SJSA1 (cell line): Measurements from ENCODE around the gene APCDD1L. TPM values are rescaled to one million over a fixed set of nuclear protein-coding genes. Genes with fewer than 3 reads are reported as not detected.

Experiments used
- DNase-seq, 2 experiments: peaks; one replicate each; pipeline ENCODE4 v3.0.0-alpha.2; 2015 to 2020; ENCODE audit warnings: low spot score in 2 of 2, low read depth in 1 of 2
- H3K27ac ChIP-seq: fragments of 250-450 bp; sonication (Bioruptor Pico); 2 replicates; pipeline ENCODE4 v1.5.1; 2020; ENCODE audit warnings: mild to moderate bottlenecking, moderate library complexity
- H3K27me3 ChIP-seq: fragments of 250-450 bp; sonication (Bioruptor Pico); replicated peaks from 2 replicates; pipeline ENCODE4 v1.5.1; 2020; ENCODE audit warnings: mild to moderate bottlenecking, moderate library complexity
- H3K36me3 ChIP-seq: fragments of 250-450 bp; sonication (Bioruptor Pico); 2 replicates; pipeline ENCODE4 v1.5.1; 2020; ENCODE audit warnings: mild to moderate bottlenecking
- H3K4me1 ChIP-seq: fragments of 250-450 bp; sonication (Bioruptor Pico); replicated peaks from 2 replicates; pipeline ENCODE4 v1.6.1; 2021; ENCODE audit warnings: mild to moderate bottlenecking
- H3K4me3 ChIP-seq: fragments of 250-450 bp; sonication (Bioruptor Pico); 2 replicates; pipeline ENCODE4 v1.5.1; 2020; ENCODE audit warnings: mild to moderate bottlenecking
- H3K9me3 ChIP-seq: fragments of 250-450 bp; sonication (Bioruptor Pico); replicated peaks from 2 replicates; pipeline ENCODE4 v1.5.1; 2020; ENCODE audit warnings: mild to moderate bottlenecking
- total RNA-seq: library from RNA; depleted of rRNA; stranded (reverse); fragments of >200 nt; shearing (Covaris generic); gene quantifications from 2 replicates; pipeline ENCODE4 v1.2.3, GENCODE V29; 2014

Gene APCDD1L
- total RNA-seq, 1 experiment from 2014 or later, result 0.24 TPM

GRCh38 chr20:58497724-58498469, 17.3 kb downstream of the APCDD1L start:
- Histone ChIP-seq H3K27ac (no peak overlapping the region), H3K4me1 (no peaks in the 10 kb centered on the region), H3K4me3 (no peak overlapping the region), H3K27me3 (no peaks in the 10 kb centered on the region), H3K9me3 (peaks cover 2% of the 10 kb centered on the region; the same call in 1 of the 2 replicates), H3K36me3 (no peaks in the 10 kb centered on the region)
- no peak for DNase-seq

GRCh38 chr20:58497076-58497641, 18.0 kb downstream of the APCDD1L start:
- H3K27ac ChIP-seq, result no peak overlapping the region
- no peak overlapping the region for H3K4me3 ChIP-seq
- DNase-seq, result no peak
- H3K9me3 ChIP-seq, result peaks cover 2% of the 10 kb centered on the region; the same call in 1 of the 2 replicates
- H3K27me3 ChIP-seq, result no peaks in the 10 kb centered on the region
- H3K36me3 ChIP-seq, result no peaks in the 10 kb centered on the region
- no peaks in the 10 kb centered on the region for H3K4me1 ChIP-seq

GRCh38 chr20:58496429-58496769, 18.8 kb downstream of the APCDD1L start:
- Histone ChIP-seq H3K4me3 (no peak overlapping the region), H3K4me1 (no peaks in the 10 kb centered on the region; the same call in 1 of the 2 replicates)

GRCh38 chr20:58495623-58496428, 19.4 kb downstream of the APCDD1L start:
- Histone ChIP-seq H3K27me3 (no peaks in the 10 kb centered on the region), H3K27ac (no peak overlapping the region), H3K36me3 (no peaks in the 10 kb centered on the region), H3K9me3 (no peaks in the 10 kb centered on the region), H3K4me1 (no peaks in the 10 kb centered on the region; the same call in 1 of the 2 replicates), H3K4me3 (no peak overlapping the region)
- no peak for DNase-seq

More at GRCh38 chr20:58496429-58496769, 18.8 kb downstream of the APCDD1L start:
- no peaks in the 10 kb centered on the region for H3K36me3 ChIP-seq
- H3K9me3 ChIP-seq, result peaks cover 2% of the 10 kb centered on the region; the same call in 1 of the 2 replicates
- H3K27me3 ChIP-seq, result no peaks in the 10 kb centered on the region
- DNase-seq, result no peak
- no peak overlapping the region for H3K27ac ChIP-seq

- DNase-seq, result no peak
- H3K4me1 ChIP-seq, result no peaks in the 10 kb centered on the region; the same call in 1 of the 2 replicates
- H3K27ac ChIP-seq, result no peak overlapping the region
- no peaks in the 10 kb centered on the region for H3K9me3 ChIP-seq
- no peaks in the 10 kb centered on the region for H3K36me3 ChIP-seq
- H3K4me3 ChIP-seq, result no peak overlapping the region
- H3K27me3 ChIP-seq, result no peaks in the 10 kb centered on the region
Observed at GRCh38 chr20:58494923-58495622, 20.1 kb downstream of the APCDD1L start.

- no peak for DNase-seq
- H3K36me3 ChIP-seq, result no peaks in the 10 kb centered on the region
- H3K4me1 ChIP-seq, result no peaks in the 10 kb centered on the region; the same call in 1 of the 2 replicates
- H3K4me3 ChIP-seq, result no peak overlapping the region
- H3K27ac ChIP-seq, result no peak overlapping the region
- H3K27me3 ChIP-seq, result no peaks in the 10 kb centered on the region
- no peaks in the 10 kb centered on the region for H3K9me3 ChIP-seq
Observed at GRCh38 chr20:58492795-58493524, 22.2 kb downstream of the APCDD1L start.

GRCh38 chr20:58492074-58492718, 23.0 kb downstream of the APCDD1L start:
- H3K36me3 ChIP-seq, result no peaks in the 10 kb centered on the region
- H3K4me1 ChIP-seq, result no peaks in the 10 kb centered on the region; the same call in 1 of the 2 replicates
- no peak for DNase-seq
- no peak overlapping the region for H3K4me3 ChIP-seq
- H3K9me3 ChIP-seq, result no peaks in the 10 kb centered on the region
- H3K27me3 ChIP-seq, result no peaks in the 10 kb centered on the region
- no peak overlapping the region for H3K27ac ChIP-seq

GRCh38 chr20:58486207-58486606, 29.0 kb downstream of the APCDD1L start:
- peaks cover 10% of the 10 kb centered on the region for H3K4me1 ChIP-seq
- H3K27ac ChIP-seq, result no peak overlapping the region
- no peaks in the 10 kb centered on the region for H3K27me3 ChIP-seq
- no peak for DNase-seq
- H3K36me3 ChIP-seq, result no peaks in the 10 kb centered on the region
- H3K9me3 ChIP-seq, result peaks cover 6% of the 10 kb centered on the region; the same call in 1 of the 2 replicates
- H3K4me3 ChIP-seq, result no peak overlapping the region

- H3K36me3 ChIP-seq, result no peaks in the 10 kb centered on the region
- DNase-seq, result no peak
- H3K4me3 ChIP-seq, result no peak overlapping the region
- no peak overlapping the region for H3K27ac ChIP-seq
- peaks cover 10% of the 10 kb centered on the region for H3K4me1 ChIP-seq
- H3K9me3 ChIP-seq, result peaks cover 6% of the 10 kb centered on the region; the same call in 1 of the 2 replicates
- no peaks in the 10 kb centered on the region for H3K27me3 ChIP-seq
Observed at GRCh38 chr20:58485393-58485792, 29.8 kb downstream of the APCDD1L start.

- Histone ChIP-seq H3K27ac (no peak overlapping the region), H3K36me3 (no peaks in the 10 kb centered on the region), H3K27me3 (no peaks in the 10 kb centered on the region), H3K4me3 (no peak overlapping the region), H3K9me3 (peaks cover 6% of the 10 kb centered on the region; the same call in 1 of the 2 replicates), H3K4me1 (peaks cover 13% of the 10 kb centered on the region)
- no peak for DNase-seq
Observed at GRCh38 chr20:58483470-58483869, 31.7 kb downstream of the APCDD1L start.

GRCh38 chr20:58483051-58483450, 32.1 kb downstream of the APCDD1L start:
- H3K4me3 ChIP-seq, result no peak overlapping the region
- no peak for DNase-seq
- peaks cover 17% of the 10 kb centered on the region for H3K4me1 ChIP-seq
- no peaks in the 10 kb centered on the region for H3K36me3 ChIP-seq
- H3K27ac ChIP-seq, result no peak overlapping the region
- no peaks in the 10 kb centered on the region for H3K27me3 ChIP-seq
- peaks cover 6% of the 10 kb centered on the region; the same call in 1 of the 2 replicates for H3K9me3 ChIP-seq

GRCh38 chr20:58482416-58482815, 32.8 kb downstream of the APCDD1L start:
- no peak overlapping the region for H3K27ac ChIP-seq
- peaks cover 18% of the 10 kb centered on the region for H3K4me1 ChIP-seq

More at GRCh38 chr20:58482416-58482815, 32.8 kb downstream of the APCDD1L start:
- no peak for DNase-seq
- Histone ChIP-seq H3K36me3 (no peaks in the 10 kb centered on the region), H3K4me3 (no peak overlapping the region), H3K9me3 (peaks cover 6% of the 10 kb centered on the region; the same call in 1 of the 2 replicates), H3K27me3 (no peaks in the 10 kb centered on the region)
